HG03025 (cell line): ENCODE results near the gene POLR3GL.

Experiments
- ATAC-seq: cut with Tn5 transposase; IDR thresholded peaks from one replicate; pipeline ENCODE4 v1.9.1; 2021; ENCODE audit warnings: mild to moderate bottlenecking, moderate library complexity; ENCODE audit not compliant: unreplicated experiment, low FRiP score

POLR3GL gene

GRCh38 chr1:145947551-145947950, 16.9 kb upstream of the POLR3GL start:
- ATAC-seq = no peak

GRCh38 chr1:145949219-145949618, 15.3 kb upstream of the POLR3GL start:
- ATAC-seq = no peak

GRCh38 chr1:145951526-145951925, 13.0 kb upstream of the POLR3GL start:
- ATAC-seq = no peak

GRCh38 chr1:145952903-145953302, 11.6 kb upstream of the POLR3GL start:
- no peak for ATAC-seq

- ATAC-seq = no peak
These were observed 10.6 kb upstream of the POLR3GL start for GRCh38 chr1:145953861-145954260.

- no peak for ATAC-seq
These were observed 9.1 kb upstream of the POLR3GL start for GRCh38 chr1:145955436-145955835.

GRCh38 chr1:145956361-145956760, 8.1 kb upstream of the POLR3GL start:
- ATAC-seq = no peak

- ATAC-seq = no peak
These were observed 7.6 kb upstream of the POLR3GL start for GRCh38 chr1:145956781-145957442.

- ATAC-seq = peak; percentile 82
These were observed 6.8 kb upstream of the POLR3GL start, which contains the start of gene LIX1L for GRCh38 chr1:145957443-145958319. TSS of gene LIX1L (minus strand) at chr1:145958017. CDS start at chr1:145957927, 90 bp downstream.

- ATAC-seq = no peak
These were observed 5.8 kb upstream of the POLR3GL start for GRCh38 chr1:145958734-145959133.

- no peak for ATAC-seq
These were observed 5.2 kb upstream of the POLR3GL start for GRCh38 chr1:145959333-145959732.

- ATAC-seq = no peak
These were observed 4.5 kb upstream of the POLR3GL start for GRCh38 chr1:145959957-145960467.

GRCh38 chr1:145960468-145961108, 3.9 kb upstream of the POLR3GL start:
- ATAC-seq = no peak

- ATAC-seq = no peak
These were observed 3.4 kb upstream of the POLR3GL start for GRCh38 chr1:145961109-145961424.

GRCh38 chr1:145961425-145962156, 2.9 kb upstream of the POLR3GL start:
- ATAC-seq = no peak

GRCh38 chr1:145962157-145963102, 2.1 kb upstream of the POLR3GL start:
- ATAC-seq = no peak

- ATAC-seq = no peak
These were observed 1.0 kb upstream of the POLR3GL start for GRCh38 chr1:145963265-145964019.

- ATAC-seq = no peak
These were observed 742 bp downstream of the POLR3GL start for GRCh38 chr1:145965119-145965744.
